ENCODE data around the gene SDC4. TPM values are rescaled to one million over a fixed set of nuclear protein-coding genes. Genes with fewer than 3 reads are reported as not detected.

SDC4 gene
- total RNA-seq, 5 donors from 2014 or later (not counting 1 experiment from before 2014, with no cell fraction given) = 0.68 to 4.4 (median 3.5) TPM

- no peaks in the 10 kb centered on the region for H3K36me3 Mint-ChIP-seq
- ChIA-PET CTCF (interaction anchor here in 1 of 2 donors (1.0 to 1.9 kb wide), 2 partner anchors 10 kb away, joined by 3 to 9 read pairs; no protein-coding TSS in a partner anchor), POLR2A (no interaction called here)
- no peaks in the 10 kb centered on the region for H3K36me3 ChIP-seq (ENCODE audit: control insufficient read depth in 2 of 2, extremely low read depth in 1 of 2, insufficient read depth in 1 of 2, low read length in 1 of 2)
- ATAC-seq (replicated peaks in 1 of 4) (no peak), DNase-seq (no peak)
- H3K27me3 Mint-ChIP-seq = peaks cover 38 to 45% of the 10 kb centered on the region in 2 donors
- WGBS (ENCODE audit: insufficient coverage) = 70% methylated on average over 2 of the region's 4 CpGs
- H3K4me3 Mint-ChIP-seq = no peak overlapping the region
- peaks cover 0 to 27% of the 10 kb centered on the region in 2 experiments for H3K27me3 ChIP-seq (replicated peaks in 1 of 2; ENCODE audit: control insufficient read depth in 2 of 2, extremely low read depth in 1 of 2, insufficient read depth in 2 of 2, low read length in 1 of 2)
- H3K4me3 ChIP-seq (ENCODE audit: control insufficient read depth in 1 of 2, extremely low read depth in 1 of 2, low read length in 1 of 2) = no peak overlapping the region
- no peak overlapping the region for H3K27ac ChIP-seq (ENCODE audit: low read length)
- H3K9me3 Mint-ChIP-seq = no peaks in the 10 kb centered on the region
- H3K4me1 Mint-ChIP-seq = no peaks in the 10 kb centered on the region
- no peaks in the 10 kb centered on the region for H3K4me1 ChIP-seq (ENCODE audit: control insufficient read depth in 1 of 2, extremely low read depth in 1 of 2, insufficient read depth in 2 of 2, low read length in 2 of 2)
- H3K9me3 ChIP-seq = no peaks in the 10 kb centered on the region
- H3K27ac Mint-ChIP-seq = no peak overlapping the region
These were observed 64.6 kb downstream of the SDC4 start for GRCh38 chr20:45283551-45284057.

- Mint-ChIP-seq H3K27me3 (peaks cover 37 to 46% of the 10 kb centered on the region in 2 donors), H3K36me3 (no peaks in the 10 kb centered on the region), H3K27ac (no peak overlapping the region), H3K9me3 (no peaks in the 10 kb centered on the region), H3K4me1 (no peaks in the 10 kb centered on the region), H3K4me3 (no peak overlapping the region)
- H3K36me3 ChIP-seq (ENCODE audit: control insufficient read depth in 2 of 2, extremely low read depth in 1 of 2, insufficient read depth in 1 of 2, low read length in 1 of 2) = no peaks in the 10 kb centered on the region
- no peak overlapping the region for H3K4me3 ChIP-seq (ENCODE audit: control insufficient read depth in 1 of 2, extremely low read depth in 1 of 2, low read length in 1 of 2)
- no peak for ATAC-seq (replicated peaks in 1 of 4)
- CTCF ChIA-PET = interaction anchor here in 1 of 2 donors (1.0 kb wide), 1 partner anchor 11 kb away, joined by 4 read pairs; no protein-coding TSS in a partner anchor
- no peak overlapping the region for H3K27ac ChIP-seq (ENCODE audit: low read length)
- no peaks in the 10 kb centered on the region for H3K9me3 ChIP-seq
- POLR2A ChIA-PET = no interaction called here
- peaks cover 0 to 22% of the 10 kb centered on the region in 2 experiments for H3K27me3 ChIP-seq (replicated peaks in 1 of 2; ENCODE audit: control insufficient read depth in 2 of 2, extremely low read depth in 1 of 2, insufficient read depth in 2 of 2, low read length in 1 of 2)
- 56% methylated on average over 1 of the region's 7 CpGs for WGBS (ENCODE audit: insufficient coverage)
- no peaks in the 10 kb centered on the region for H3K4me1 ChIP-seq (ENCODE audit: control insufficient read depth in 1 of 2, extremely low read depth in 1 of 2, insufficient read depth in 2 of 2, low read length in 2 of 2)
- DNase-seq = no peak
These were observed 65.3 kb downstream of the SDC4 start for GRCh38 chr20:45282700-45283550.

- Histone ChIP-seq H3K27ac (ENCODE audit: low read length) (no peak overlapping the region), H3K36me3 (ENCODE audit: control insufficient read depth in 2 of 2, extremely low read depth in 1 of 2, insufficient read depth in 1 of 2, low read length in 1 of 2) (no peaks in the 10 kb centered on the region), H3K9me3 (no peaks in the 10 kb centered on the region), H3K27me3 (replicated peaks in 1 of 2; ENCODE audit: control insufficient read depth in 2 of 2, extremely low read depth in 1 of 2, insufficient read depth in 2 of 2, low read length in 1 of 2) (peaks cover 0 to 19% of the 10 kb centered on the region in 2 experiments), H3K4me3 (ENCODE audit: control insufficient read depth in 1 of 2, extremely low read depth in 1 of 2, low read length in 1 of 2) (no peak overlapping the region), H3K4me1 (ENCODE audit: control insufficient read depth in 1 of 2, extremely low read depth in 1 of 2, insufficient read depth in 2 of 2, low read length in 2 of 2) (no peaks in the 10 kb centered on the region)
- ATAC-seq (replicated peaks in 1 of 4) = no peak
- Mint-ChIP-seq H3K4me3 (no peak overlapping the region), H3K36me3 (no peaks in the 10 kb centered on the region), H3K9me3 (no peaks in the 10 kb centered on the region), H3K4me1 (no peaks in the 10 kb centered on the region), H3K27me3 (peaks cover 42 to 49% of the 10 kb centered on the region in 2 donors), H3K27ac (no peak overlapping the region)
- POLR2A ChIA-PET = no interaction called here
- no peak for DNase-seq
- CTCF ChIA-PET = no interaction called here
- WGBS (ENCODE audit: insufficient coverage) = no CpG with 5 or more reads among the region's 1 CpG
These were observed 68.2 kb downstream of the SDC4 start for GRCh38 chr20:45279992-45280391.

- Histone ChIP-seq H3K36me3 (ENCODE audit: control insufficient read depth in 2 of 2, extremely low read depth in 1 of 2, insufficient read depth in 1 of 2, low read length in 1 of 2) (no peaks in the 10 kb centered on the region), H3K27me3 (replicated peaks in 1 of 2; ENCODE audit: control insufficient read depth in 2 of 2, extremely low read depth in 1 of 2, insufficient read depth in 2 of 2, low read length in 1 of 2) (peaks cover 2 to 7% of the 10 kb centered on the region in 2 experiments), H3K9me3 (no peaks in the 10 kb centered on the region), H3K27ac (ENCODE audit: low read length) (no peak overlapping the region), H3K4me1 (ENCODE audit: control insufficient read depth in 1 of 2, extremely low read depth in 1 of 2, insufficient read depth in 2 of 2, low read length in 2 of 2) (no peaks in the 10 kb centered on the region), H3K4me3 (ENCODE audit: control insufficient read depth in 1 of 2, extremely low read depth in 1 of 2, low read length in 1 of 2) (no peak overlapping the region)
- Mint-ChIP-seq H3K27ac (no peak overlapping the region), H3K4me1 (no peaks in the 10 kb centered on the region), H3K36me3 (no peaks in the 10 kb centered on the region), H3K9me3 (no peaks in the 10 kb centered on the region), H3K27me3 (peaks cover 54 to 62% of the 10 kb centered on the region in 2 donors), H3K4me3 (no peak overlapping the region)
- no peak for ATAC-seq (replicated peaks in 1 of 4)
- POLR2A ChIA-PET = no interaction called here
- WGBS (ENCODE audit: insufficient coverage) = no CpG with 5 or more reads among the region's 3 CpGs
- CTCF ChIA-PET = no interaction called here
- DNase-seq = no peak
These were observed 72.9 kb downstream of the SDC4 start for GRCh38 chr20:45275338-45275737.

Other genes starting within 250 kb of the SDC4 start
- gene KCNS1, start 247.3 kb downstream of the SDC4 start, total RNA-seq = under 1 TPM in 1 of 5 donors, not detected in 4; 0.09 TPM
- gene WFDC5, start 233.2 kb downstream of the SDC4 start, total RNA-seq = not detected
- gene WFDC12, start 224.0 kb downstream of the SDC4 start, total RNA-seq = not detected
- gene PI3, start 173.5 kb downstream of the SDC4 start, total RNA-seq = under 1 TPM in 1 of 5 donors, not detected in 4; 0.51 TPM
- not detected for gene SEMG1, start 141.4 kb downstream of the SDC4 start, total RNA-seq
- not detected for gene SEMG2, start 127.1 kb downstream of the SDC4 start, total RNA-seq
- 1 to 10 TPM in 3 of 5 donors, not detected in 2; 1.1 to 1.7 (median 1.2) TPM for gene SLPI, start 93.9 kb downstream of the SDC4 start, total RNA-seq
- gene RBPJL, start 41.6 kb downstream of the SDC4 start, total RNA-seq = under 1 TPM in 3 of 5 donors, not detected in 2; 0.22 to 0.29 (median 0.26) TPM
- not detected for gene MATN4, start 40.1 kb downstream of the SDC4 start, total RNA-seq
- 10 to 100 TPM; 53.1 to 86.9 (median 58.2) TPM for gene SYS1, start 14.7 kb upstream of the SDC4 start, total RNA-seq
- gene TP53TG5, start 29.9 kb upstream of the SDC4 start, total RNA-seq = under 1 TPM in 3 of 5 donors, not detected in 2; 0.10 to 0.23 (median 0.16) TPM
- gene DBNDD2, start 59.9 kb upstream of the SDC4 start, total RNA-seq = 10 to 100 TPM; 10.1 to 16.8 (median 14.8) TPM
- 100 to 1,000 TPM in 2 of 5 donors, 10 to 100 TPM in 3; 76.6 to 140 (median 79.4) TPM for gene PIGT, start 67.7 kb upstream of the SDC4 start, total RNA-seq
- gene WFDC2, start 121.3 kb upstream of the SDC4 start, total RNA-seq = 1 to 10 TPM in 1 of 5 donors, under 1 TPM in 1, not detected in 3; 0.56 to 1.7 TPM
- gene SPINT3, start 167.2 kb upstream of the SDC4 start, total RNA-seq = not detected
- not detected for gene WFDC6, start 191.1 kb upstream of the SDC4 start, total RNA-seq
- not detected for gene EPPIN, start 199.0 kb upstream of the SDC4 start, total RNA-seq
- gene WFDC8, start 230.9 kb upstream of the SDC4 start, total RNA-seq = not detected

Data from T-cell (primary cell).